ENCODE data around the gene CEACAM20.
"Not testable (repeated sequence)": the region's sequence is repeated elsewhere in the genome, so short reads cannot be mapped to it uniquely, and the experiment has no call there.

CEACAM20 gene

GRCh38 chr19:44548736-44549135, 19.3 kb upstream of the CEACAM20 start:
- no peak for DNase-seq

- DNase-seq = no peak
Measured at GRCh38 chr19:44544031-44544430, 14.6 kb upstream of the CEACAM20 start.

GRCh38 chr19:44542671-44543070, 13.2 kb upstream of the CEACAM20 start:
- DNase-seq = no peak

GRCh38 chr19:44540736-44541135, 11.3 kb upstream of the CEACAM20 start:
- DNase-seq = no peak

GRCh38 chr19:44539991-44540390, 10.5 kb upstream of the CEACAM20 start:
- no peak for DNase-seq

- no peak for DNase-seq
Measured at GRCh38 chr19:44539236-44539826, 9.9 kb upstream of the CEACAM20 start.

GRCh38 chr19:44535361-44535760, 5.9 kb upstream of the CEACAM20 start:
- DNase-seq = not testable (repeated sequence)

GRCh38 chr19:44532819-44533218, 3.3 kb upstream of the CEACAM20 start:
- DNase-seq = no peak

- no peak for DNase-seq
Measured at GRCh38 chr19:44530777-44531176, 1.3 kb upstream of the CEACAM20 start.

- no peak for DNase-seq
Measured at GRCh38 chr19:44527554-44527953, 1.9 kb downstream of the CEACAM20 start.

GRCh38 chr19:44525721-44526430, 3.6 kb downstream of the CEACAM20 start:
- no peak for DNase-seq

GRCh38 chr19:44521370-44521769, 8.1 kb downstream of the CEACAM20 start:
- DNase-seq = no peak

GRCh38 chr19:44517146-44517545, 12.3 kb downstream of the CEACAM20 start:
- DNase-seq = no peak

GRCh38 chr19:44515907-44516306, 13.6 kb downstream of the CEACAM20 start:
- no peak for DNase-seq

GRCh38 chr19:44515031-44515430, 14.4 kb downstream of the CEACAM20 start:
- DNase-seq = no peak

- peak; percentile 11 for DNase-seq
Measured at GRCh38 chr19:44512326-44513298, 16.9 kb downstream of the CEACAM20 start.

- no peak for DNase-seq
Measured at GRCh38 chr19:44509478-44509877, 20.0 kb downstream of the CEACAM20 start.

- peak; percentile 93 for DNase-seq
Measured at GRCh38 chr19:44499962-44500949, 29.2 kb downstream of the CEACAM20 start, which contains the start of gene ZNF180. ZNF180 (minus strand) TSS chr19:44500522; CDS start chr19:44497334, 3,188 bp downstream.

- no peak for DNase-seq
Measured at GRCh38 chr19:44499559-44499958, 29.9 kb downstream of the CEACAM20 start.

GRCh38 chr19:44498988-44499387, 30.5 kb downstream of the CEACAM20 start:
- no peak for DNase-seq

GRCh38 chr19:44496711-44497110, 32.8 kb downstream of the CEACAM20 start:
- no peak for DNase-seq

Measured in NCI-H1694 treated with DMSO at 0.1 percent for 48 hours (cell line).